ENCODE data around the gene CYP1A2.
A peak's percentile ranks its signal among the peaks of the same experiment; 100 is the strongest.

CYP1A2 gene

GRCh38 chr15:74748322-74748946 lies at the start of gene CYP1A2:
CYP1A2 (plus strand) TSS chr15:74748845; CDS start chr15:74749739, 894 bp downstream.
- H3K4me1 Mint-ChIP-seq = peaks cover 3% of the 10 kb centered on the region
- no peaks in the 10 kb centered on the region for H3K9me3 Mint-ChIP-seq
- H3K36me3 Mint-ChIP-seq (ENCODE audit: low read depth) = no peaks in the 10 kb centered on the region
- DNase-seq = no peak
- no peak within 1 kb of the TSS for H3K27ac Mint-ChIP-seq
- ATAC-seq = no peak
- peaks cover 2% of the 10 kb centered on the region for H3K27me3 Mint-ChIP-seq
- no peak within 1 kb of the TSS for H3K4me3 Mint-ChIP-seq

- no peaks in the 10 kb centered on the region for H3K36me3 Mint-ChIP-seq (ENCODE audit: low read depth)
- DNase-seq (no peak), ATAC-seq (no peak)
- no peak overlapping the region for H3K4me3 Mint-ChIP-seq
- no peaks in the 10 kb centered on the region for H3K9me3 Mint-ChIP-seq
- H3K27ac Mint-ChIP-seq = no peak overlapping the region
- H3K4me1 Mint-ChIP-seq = peaks cover 5% of the 10 kb centered on the region
- peaks cover 14% of the 10 kb centered on the region for H3K27me3 Mint-ChIP-seq
These were observed 39.6 kb upstream of the CYP1A2 start for GRCh38 chr15:74709011-74709410.

GRCh38 chr15:74709892-74710291 lies 38.8 kb upstream of the CYP1A2 start:
- Mint-ChIP-seq H3K27ac (no peak overlapping the region), H3K4me1 (peaks cover 5% of the 10 kb centered on the region), H3K9me3 (no peaks in the 10 kb centered on the region), H3K27me3 (peaks cover 11% of the 10 kb centered on the region), H3K4me3 (no peak overlapping the region), H3K36me3 (ENCODE audit: low read depth) (no peaks in the 10 kb centered on the region)
- DNase-seq (no peak), ATAC-seq (no peak)

GRCh38 chr15:74710319-74711094 lies 38.1 kb upstream of the CYP1A2 start:
- H3K27me3 Mint-ChIP-seq = peaks cover 10% of the 10 kb centered on the region
- no peak for ATAC-seq
- no peak overlapping the region for H3K27ac Mint-ChIP-seq
- no peaks in the 10 kb centered on the region for H3K36me3 Mint-ChIP-seq (ENCODE audit: low read depth)
- H3K4me1 Mint-ChIP-seq = peaks cover 5% of the 10 kb centered on the region
- no peak overlapping the region for H3K4me3 Mint-ChIP-seq
- no peak for DNase-seq
- H3K9me3 Mint-ChIP-seq = no peaks in the 10 kb centered on the region

GRCh38 chr15:74712311-74712710 lies 36.3 kb upstream of the CYP1A2 start:
- Mint-ChIP-seq H3K4me1 (peaks cover 5% of the 10 kb centered on the region), H3K36me3 (ENCODE audit: low read depth) (no peaks in the 10 kb centered on the region), H3K27ac (no peak overlapping the region), H3K4me3 (no peak overlapping the region), H3K27me3 (peaks cover 5% of the 10 kb centered on the region), H3K9me3 (no peaks in the 10 kb centered on the region)
- no peak for ATAC-seq
- no peak for DNase-seq

- H3K9me3 Mint-ChIP-seq = no peaks in the 10 kb centered on the region
- no peaks in the 10 kb centered on the region for H3K4me1 Mint-ChIP-seq
- H3K36me3 Mint-ChIP-seq (ENCODE audit: low read depth) = no peaks in the 10 kb centered on the region
- ATAC-seq (no peak), DNase-seq (no peak)
- H3K27me3 Mint-ChIP-seq = no peaks in the 10 kb centered on the region
- no peak overlapping the region for H3K27ac Mint-ChIP-seq
- no peak overlapping the region for H3K4me3 Mint-ChIP-seq
These were observed 32.0 kb upstream of the CYP1A2 start for GRCh38 chr15:74716651-74717050.

GRCh38 chr15:74722591-74722990 lies 26.1 kb upstream of the CYP1A2 start:
- no peak overlapping the region for H3K27ac Mint-ChIP-seq
- DNase-seq (no peak), ATAC-seq (no peak)
- no peaks in the 10 kb centered on the region for H3K9me3 Mint-ChIP-seq
- peaks cover 14% of the 10 kb centered on the region for H3K27me3 Mint-ChIP-seq
- no peak overlapping the region for H3K4me3 Mint-ChIP-seq
- no peaks in the 10 kb centered on the region for H3K36me3 Mint-ChIP-seq (ENCODE audit: low read depth)
- H3K4me1 Mint-ChIP-seq = peaks cover 13% of the 10 kb centered on the region

- Mint-ChIP-seq H3K4me1 (peaks cover 13% of the 10 kb centered on the region), H3K4me3 (no peak overlapping the region), H3K9me3 (no peaks in the 10 kb centered on the region), H3K36me3 (ENCODE audit: low read depth) (no peaks in the 10 kb centered on the region), H3K27me3 (peaks cover 19% of the 10 kb centered on the region), H3K27ac (no peak overlapping the region)
- DNase-seq = no peak
- ATAC-seq = no peak
These were observed 25.5 kb upstream of the CYP1A2 start for GRCh38 chr15:74723187-74723586.

- DNase-seq = no peak
- Mint-ChIP-seq H3K4me3 (no peak overlapping the region), H3K4me1 (peaks cover 13% of the 10 kb centered on the region), H3K9me3 (no peaks in the 10 kb centered on the region), H3K27me3 (peaks cover 19% of the 10 kb centered on the region), H3K27ac (no peak overlapping the region), H3K36me3 (ENCODE audit: low read depth) (no peaks in the 10 kb centered on the region)
- ATAC-seq = no peak
These were observed 24.8 kb upstream of the CYP1A2 start for GRCh38 chr15:74723754-74724334.

- H3K27ac Mint-ChIP-seq = no peak overlapping the region
- H3K27me3 Mint-ChIP-seq = peaks cover 19% of the 10 kb centered on the region
- no peaks in the 10 kb centered on the region for H3K36me3 Mint-ChIP-seq (ENCODE audit: low read depth)
- no peaks in the 10 kb centered on the region for H3K9me3 Mint-ChIP-seq
- DNase-seq (no peak), ATAC-seq (no peak)
- H3K4me1 Mint-ChIP-seq = peaks cover 13% of the 10 kb centered on the region
- peak overlapping the region; percentile 63 for H3K4me3 Mint-ChIP-seq
These were observed 23.9 kb upstream of the CYP1A2 start for GRCh38 chr15:74724570-74725224.

- peak; percentile 9 for ATAC-seq
- peak; percentile 23 for DNase-seq
- Mint-ChIP-seq H3K9me3 (no peaks in the 10 kb centered on the region), H3K4me1 (peaks cover 13% of the 10 kb centered on the region), H3K27ac (no peak within 1 kb of the TSS), H3K27me3 (peaks cover 25% of the 10 kb centered on the region), H3K36me3 (ENCODE audit: low read depth) (no peaks in the 10 kb centered on the region), H3K4me3 (peak within 1 kb of the TSS; percentile 63)
These were observed 23.3 kb upstream of the CYP1A2 start, which contains the start of gene CYP1A1 for GRCh38 chr15:74725225-74725774. CYP1A1 (minus strand) TSS chr15:74725528; CDS start chr15:74723097, 2,431 bp downstream.

- DNase-seq (peak; percentile 64), ATAC-seq (peak; percentile 65)
- Mint-ChIP-seq H3K9me3 (no peaks in the 10 kb centered on the region), H3K4me3 (peak overlapping the region; percentile 63), H3K4me1 (peaks cover 13% of the 10 kb centered on the region), H3K36me3 (ENCODE audit: low read depth) (no peaks in the 10 kb centered on the region), H3K27me3 (peaks cover 25% of the 10 kb centered on the region), H3K27ac (no peak overlapping the region)
These were observed 22.5 kb upstream of the CYP1A2 start for GRCh38 chr15:74725845-74726773.

- no peak for DNase-seq
- Mint-ChIP-seq H3K27ac (peak overlapping the region; percentile 52), H3K4me3 (peak overlapping the region; percentile 63), H3K9me3 (no peaks in the 10 kb centered on the region), H3K4me1 (peaks cover 13% of the 10 kb centered on the region), H3K36me3 (ENCODE audit: low read depth) (no peaks in the 10 kb centered on the region), H3K27me3 (peaks cover 25% of the 10 kb centered on the region)
- no peak for ATAC-seq
These were observed 21.9 kb upstream of the CYP1A2 start for GRCh38 chr15:74726774-74727164.
